ENCODE measurements around the gene SPTA1.

DNA sequence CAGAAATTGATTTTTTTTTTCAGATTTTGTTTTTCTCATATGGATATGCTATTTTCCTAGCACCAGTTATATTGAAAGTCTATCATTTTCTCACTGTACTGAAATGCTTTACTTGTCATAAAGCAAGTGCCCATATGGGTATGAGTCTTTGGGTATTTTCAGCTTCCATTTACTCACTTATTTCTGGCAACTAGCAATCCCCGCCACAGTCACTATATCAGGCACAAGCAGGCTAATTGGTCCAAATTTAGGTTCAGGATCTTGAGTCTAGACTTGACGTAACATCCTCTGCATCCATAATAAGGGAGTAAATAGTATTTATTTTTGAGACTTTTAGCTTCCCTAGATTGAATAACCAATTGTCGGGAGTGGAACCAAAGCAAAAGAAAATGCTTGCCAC lies 109.0 kb downstream of the SPTA1 start:
- TF ChIP-seq EZH2 (IDR thresholded peaks at IDR 0.05; ENCODE audit: insufficient read depth, poor library complexity, severe bottlenecking) (no peak), EZH2phosphoT487 (IDR thresholded peaks at IDR 0.05; ENCODE audit: insufficient read depth, low read depth) (no peak)
